Epithelial cell of esophagus (primary cell): ENCODE results near the gene CYBC1.
"Not testable (repeated sequence)": the region's sequence is repeated elsewhere in the genome, so short reads cannot be mapped to it uniquely, and the experiment has no call there.

ENCODE experiments used
- DNase-seq: peaks from one replicate; pipeline ENCODE4 v3.0.0; 2010; ENCODE audit warnings: low read depth
- H3K4me3 ChIP-seq: 2 replicates; pipeline ENCODE4 v1.5.1; 2011; ENCODE audit warnings: mild to moderate bottlenecking, low read length, control low read depth
- CTCF ChIP-seq: IDR thresholded peaks from 2 replicates; pipeline ENCODE4 v1.5.1; 2011; ENCODE audit warnings: low read depth, mild to moderate bottlenecking, low read length, control low read depth, inconsistent platforms; ENCODE audit not compliant: insufficient read depth; ENCODE audit errors: missing control alignments

The CYBC1 gene

GRCh38 chr17:82457073-82457928, 6.7 kb upstream of the CYBC1 start:
- DNase-seq, result no peak
- H3K4me3 ChIP-seq, result peak overlapping the region; percentile 57
- TF ChIP-seq CTCF, result no peak

GRCh38 chr17:82453706-82454105, 3.2 kb upstream of the CYBC1 start:
- DNase-seq, H3K4me3 ChIP-seq: not testable (repeated sequence)

GRCh38 chr17:82453151-82453550, 2.6 kb upstream of the CYBC1 start:
- H3K4me3 ChIP-seq, DNase-seq: not testable (repeated sequence)

- no peak overlapping the region for H3K4me3 ChIP-seq
- TF ChIP-seq CTCF, result no peak
- no peak for DNase-seq
Observed at GRCh38 chr17:82452162-82452561, 1.6 kb upstream of the CYBC1 start.

- no peak for TF ChIP-seq CTCF
- DNase-seq, result no peak
- peak overlapping the region; percentile 80 for H3K4me3 ChIP-seq
Observed at GRCh38 chr17:82449883-82450356, 632 bp downstream of the CYBC1 start.

GRCh38 chr17:82449131-82449882, 1.2 kb downstream of the CYBC1 start:
- no peak for TF ChIP-seq CTCF
- no peak for DNase-seq
- H3K4me3 ChIP-seq, result peak overlapping the region; percentile 80

GRCh38 chr17:82447876-82448275, 2.7 kb downstream of the CYBC1 start:
- TF ChIP-seq CTCF, result no peak
- H3K4me3 ChIP-seq, result no peak overlapping the region
- no peak for DNase-seq

- TF ChIP-seq CTCF, result no peak
- DNase-seq, result no peak
- H3K4me3 ChIP-seq, result no peak overlapping the region
Observed at GRCh38 chr17:82446649-82447048, 3.9 kb downstream of the CYBC1 start.
